ENCODE data around the gene AUP1. TPM values are rescaled to one million over a fixed set of nuclear protein-coding genes. Genes with fewer than 3 reads are reported as not detected.
"Not testable (repeated sequence)": the region's sequence is repeated elsewhere in the genome, so short reads cannot be mapped to it uniquely, and the experiment has no call there.

AUP1 gene
- total RNA-seq, 2 donors from 2014 or later: 101 to 124 TPM

- DNase-seq (ENCODE audit: low spot score): no peak
- intact Hi-C loops (cut with DNase I): no loop called here
- TF ChIP-seq CTCF (IDR thresholded peaks at IDR 0.05) (no peak), POLR2A (IDR thresholded peaks at IDR 0.05) (no peak), POLR2AphosphoS5 (IDR thresholded peaks at IDR 0.05) (no peak)
- Histone ChIP-seq H3K4me1 (replicated peaks) (no peaks in the 10 kb centered on the region), H3K4me3 (no peak overlapping the region), H3K9me3 (no peaks in the 10 kb centered on the region), H3K27me3 (replicated peaks; ENCODE audit: insufficient read depth) (no peaks in the 10 kb centered on the region), H3K27ac (no peak overlapping the region), H3K36me3 (no peaks in the 10 kb centered on the region)
- 88% methylated on average over 7 of the region's 7 CpGs for WGBS
Observed at GRCh38 chr2:74562126-74562775, 32.7 kb upstream of the AUP1 start.

GRCh38 chr2:74561022-74561421 lies 31.5 kb upstream of the AUP1 start:
- H3K9me3 ChIP-seq; intact Hi-C loops (cut with DNase I); H3K4me1 ChIP-seq (replicated peaks); H3K4me3 ChIP-seq; H3K27me3 ChIP-seq (replicated peaks; ENCODE audit: insufficient read depth); DNase-seq (ENCODE audit: low spot score); H3K36me3 ChIP-seq; H3K27ac ChIP-seq: not testable (repeated sequence)
- WGBS: 93% methylated on average over 1 of the region's 1 CpG

GRCh38 chr2:74560591-74560990 lies 31.1 kb upstream of the AUP1 start:
- no peak overlapping the region for H3K4me3 ChIP-seq
- H3K27ac ChIP-seq: no peak overlapping the region
- 75% methylated on average over 6 of the region's 6 CpGs for WGBS
- H3K27me3 ChIP-seq (replicated peaks; ENCODE audit: insufficient read depth): no peaks in the 10 kb centered on the region
- no peaks in the 10 kb centered on the region for H3K9me3 ChIP-seq
- intact Hi-C loops (cut with DNase I): no loop called here
- H3K36me3 ChIP-seq: no peaks in the 10 kb centered on the region
- H3K4me1 ChIP-seq (replicated peaks): no peaks in the 10 kb centered on the region
- TF ChIP-seq POLR2A (IDR thresholded peaks at IDR 0.05): no peak
- no peak for TF ChIP-seq POLR2AphosphoS5 (IDR thresholded peaks at IDR 0.05)
- TF ChIP-seq CTCF (IDR thresholded peaks at IDR 0.05): no peak
- DNase-seq (ENCODE audit: low spot score): no peak

GRCh38 chr2:74559912-74560311 lies 30.4 kb upstream of the AUP1 start:
- Histone ChIP-seq H3K36me3 (no peaks in the 10 kb centered on the region), H3K27me3 (replicated peaks; ENCODE audit: insufficient read depth) (no peaks in the 10 kb centered on the region), H3K27ac (no peak overlapping the region), H3K4me3 (no peak overlapping the region), H3K4me1 (replicated peaks) (no peaks in the 10 kb centered on the region), H3K9me3 (no peaks in the 10 kb centered on the region)
- intact Hi-C loops (cut with DNase I): no loop called here
- no peak for DNase-seq (ENCODE audit: low spot score)
- WGBS: 29% methylated on average over 5 of the region's 5 CpGs
- TF ChIP-seq POLR2AphosphoS5 (IDR thresholded peaks at IDR 0.05) (no peak), POLR2A (IDR thresholded peaks at IDR 0.05) (no peak), CTCF (IDR thresholded peaks at IDR 0.05) (no peak)

GRCh38 chr2:74558284-74559230 lies 29.1 kb upstream of the AUP1 start:
- H3K4me1 ChIP-seq (replicated peaks): no peaks in the 10 kb centered on the region
- H3K9me3 ChIP-seq: no peaks in the 10 kb centered on the region
- H3K27ac ChIP-seq: no peak overlapping the region
- no peaks in the 10 kb centered on the region for H3K36me3 ChIP-seq
- intact Hi-C loops (cut with DNase I): no loop called here
- WGBS: 55% methylated on average over 7 of the region's 7 CpGs
- H3K4me3 ChIP-seq: no peak overlapping the region
- DNase-seq (ENCODE audit: low spot score): no peak
- H3K27me3 ChIP-seq (replicated peaks; ENCODE audit: insufficient read depth): no peaks in the 10 kb centered on the region
- no peak for TF ChIP-seq POLR2A (IDR thresholded peaks at IDR 0.05)
- no peak for TF ChIP-seq POLR2AphosphoS5 (IDR thresholded peaks at IDR 0.05)
- TF ChIP-seq CTCF (IDR thresholded peaks at IDR 0.05): no peak
